Epidermal melanocyte (primary cell): ENCODE measurements around the gene ITGA3.
"Not testable (repeated sequence)": the region's sequence is repeated elsewhere in the genome, so short reads cannot be mapped to it uniquely, and the experiment has no call there.

Experiments used
- DNase-seq: peaks from one replicate; pipeline ENCODE4 v3.0.0; 2011; ENCODE audit warnings: low spot score; ENCODE audit not compliant: insufficient read length

ITGA3 gene

GRCh38 chr17:50034498-50035364, 21.2 kb upstream of the ITGA3 start:
- DNase-seq, result no peak

- no peak for DNase-seq
Observed at GRCh38 chr17:50035421-50035879, 20.5 kb upstream of the ITGA3 start.

GRCh38 chr17:50035945-50036344, 20.0 kb upstream of the ITGA3 start:
- no peak for DNase-seq

- DNase-seq, result no peak
Observed at GRCh38 chr17:50036455-50037261, 19.3 kb upstream of the ITGA3 start.

GRCh38 chr17:50037321-50038107, 18.4 kb upstream of the ITGA3 start:
- no peak for DNase-seq

- DNase-seq, result no peak
Observed at GRCh38 chr17:50039058-50039457, 16.9 kb upstream of the ITGA3 start.

- DNase-seq, result not testable (repeated sequence)
Observed at GRCh38 chr17:50040496-50040895, 15.4 kb upstream of the ITGA3 start.

- DNase-seq, result no peak
Observed at GRCh38 chr17:50042211-50042610, 13.7 kb upstream of the ITGA3 start.

- DNase-seq, result peak; percentile 13
Observed at GRCh38 chr17:50043290-50044148, 12.4 kb upstream of the ITGA3 start.

- peak; percentile 3 for DNase-seq
Observed at GRCh38 chr17:50044483-50044882, 11.4 kb upstream of the ITGA3 start.

GRCh38 chr17:50045154-50045553, 10.8 kb upstream of the ITGA3 start:
- peak; percentile 6 for DNase-seq

- DNase-seq, result no peak
Observed at GRCh38 chr17:50046179-50046578, 9.7 kb upstream of the ITGA3 start.

- DNase-seq, result peak; percentile 5
Observed at GRCh38 chr17:50046667-50047066, 9.2 kb upstream of the ITGA3 start.

- DNase-seq, result peak; percentile 6
Observed at GRCh38 chr17:50047083-50047482, 8.8 kb upstream of the ITGA3 start.

GRCh38 chr17:50047488-50048126, 8.3 kb upstream of the ITGA3 start:
- peak; percentile 18 for DNase-seq

GRCh38 chr17:50048146-50048720, 7.7 kb upstream of the ITGA3 start:
- DNase-seq, result no peak

- DNase-seq, result no peak
Observed at GRCh38 chr17:50048988-50049387, 6.9 kb upstream of the ITGA3 start.

GRCh38 chr17:50049636-50050035, 6.3 kb upstream of the ITGA3 start:
- no peak for DNase-seq

- DNase-seq, result no peak
Observed at GRCh38 chr17:50050431-50051032, 5.4 kb upstream of the ITGA3 start.
